ENCODE measurements around the gene BTBD9. TPM values are rescaled to one million over a fixed set of nuclear protein-coding genes. Genes with fewer than 3 reads are reported as not detected.

Gene BTBD9
- total and polyA plus RNA-seq, 2 of the 13 experiments (the other 11 are each of a cell fraction or from before 2014, with no cell fraction given) = 1.2 to 3.0 TPM

DNA sequence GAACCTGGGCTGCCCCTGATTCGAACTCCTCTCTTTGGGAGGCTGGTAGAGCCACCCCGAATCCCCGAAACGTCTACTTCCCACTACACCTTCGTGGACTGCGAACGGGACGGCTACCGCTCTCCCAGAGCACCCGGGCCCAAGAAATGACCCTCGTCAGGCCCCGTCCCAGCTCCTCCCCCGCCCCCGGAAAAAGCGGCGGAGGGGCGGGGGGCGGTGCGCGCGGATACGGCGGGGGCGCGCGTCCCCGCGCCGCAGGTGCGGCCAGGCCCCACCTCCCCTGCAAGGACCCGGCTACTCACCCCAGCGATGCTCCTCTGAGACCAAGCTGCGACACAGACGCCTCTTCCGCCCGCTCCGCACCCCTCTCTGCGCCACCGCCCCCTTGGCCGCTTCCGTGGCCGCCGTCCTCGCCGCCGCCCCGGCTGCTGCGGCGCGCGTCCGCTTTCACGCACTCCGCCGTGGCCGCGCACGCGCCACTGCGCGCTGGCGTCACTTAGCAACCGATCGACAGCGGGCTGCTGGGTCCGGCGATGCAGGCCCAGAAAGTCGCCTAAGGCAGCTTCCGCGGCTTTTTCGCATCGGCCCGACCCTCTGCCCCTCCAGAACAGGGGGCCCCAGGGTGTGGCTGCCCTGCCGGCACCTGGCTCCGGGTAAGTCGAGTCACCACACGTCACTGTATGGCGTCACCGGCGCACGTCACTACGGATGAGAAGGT, at the start of gene BTBD9 (continued):
- TF ChIP-seq THAP9 (CRISPR knock-in tag; IDR thresholded peaks at IDR 0.05; ENCODE audit: borderline replicate concordance) = no peak
- no peak for TF ChIP-seq ZNF605 (CRISPR knock-in tag; IDR thresholded peaks at IDR 0.05)
- TF ChIP-seq NR2F2 (IDR thresholded peaks at IDR 0.05; ENCODE audit: borderline replicate concordance, low read depth) = no peak
- TF ChIP-seq HHEX (CRISPR knock-in tag; IDR thresholded peaks at IDR 0.05) = no peak
- TF ChIP-seq, protein P1, sequence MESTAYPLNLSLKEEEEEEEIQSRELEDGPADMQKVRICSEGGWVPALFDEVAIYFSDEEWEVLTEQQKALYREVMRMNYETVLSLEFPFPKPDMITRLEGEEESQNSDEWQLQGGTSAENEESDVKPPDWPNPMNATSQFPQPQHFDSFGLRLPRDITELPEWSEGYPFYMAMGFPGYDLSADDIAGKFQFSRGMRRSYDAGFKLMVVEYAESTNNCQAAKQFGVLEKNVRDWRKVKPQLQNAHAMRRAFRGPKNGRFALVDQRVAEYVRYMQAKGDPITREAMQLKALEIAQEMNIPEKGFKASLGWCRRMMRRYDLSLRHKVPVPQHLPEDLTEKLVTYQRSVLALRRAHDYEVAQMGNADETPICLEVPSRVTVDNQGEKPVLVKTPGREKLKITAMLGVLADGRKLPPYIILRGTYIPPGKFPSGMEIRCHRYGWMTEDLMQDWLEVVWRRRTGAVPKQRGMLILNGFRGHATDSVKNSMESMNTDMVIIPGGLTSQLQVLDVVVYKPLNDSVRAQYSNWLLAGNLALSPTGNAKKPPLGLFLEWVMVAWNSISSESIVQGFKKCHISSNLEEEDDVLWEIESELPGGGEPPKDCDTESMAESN (CRISPR knock-in tag; conservative IDR thresholded peaks at IDR 0.05) = peak; percentile 87
- 0 out of 2 replicates have a peak, but pooled peaks have one; percentile 64 for TF ChIP-seq ZNF674 (CRISPR knock-in tag; IDR thresholded peaks at IDR 0.05; ENCODE audit: low read depth)
- no peak for TF ChIP-seq PRDM4 (CRISPR knock-in tag; IDR thresholded peaks at IDR 0.05; ENCODE audit: borderline replicate concordance)
- TF ChIP-seq IRF2 (CRISPR knock-in tag; IDR thresholded peaks at IDR 0.05) = peak; percentile 11; the same call in 1 of the 2 replicates
- peak; percentile 96 for TF ChIP-seq HNRNPLL (IDR thresholded peaks at IDR 0.05; ENCODE audit: low read depth, low read length, poor library complexity, severe bottlenecking)
- TF ChIP-seq, protein P2, sequence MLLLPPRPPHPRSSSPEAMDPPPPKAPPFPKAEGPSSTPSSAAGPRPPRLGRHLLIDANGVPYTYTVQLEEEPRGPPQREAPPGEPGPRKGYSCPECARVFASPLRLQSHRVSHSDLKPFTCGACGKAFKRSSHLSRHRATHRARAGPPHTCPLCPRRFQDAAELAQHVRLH (CRISPR knock-in tag; IDR thresholded peaks at IDR 0.05; ENCODE audit: borderline replicate concordance, low read depth) = no peak
- TF ChIP-seq ZSCAN12 (CRISPR knock-in tag; IDR thresholded peaks at IDR 0.05) = 0 out of 2 replicates have a peak, but pooled peaks have one; percentile 4
- TF ChIP-seq SUZ12 (IDR thresholded peaks at IDR 0.05; ENCODE audit: low read depth, low read length) = no peak
- TF ChIP-seq ZC3H13 (CRISPR knock-in tag; IDR thresholded peaks at IDR 0.05) = no peak
- TF ChIP-seq ZNF891 (CRISPR knock-in tag; IDR thresholded peaks at IDR 0.05) = peak; percentile 83; the same call in 1 of the 2 replicates
- TF ChIP-seq KMT2B (CRISPR knock-in tag; IDR thresholded peaks at IDR 0.05) = peak; percentile 74; the same call in 1 of the 2 replicates
- peak; percentile 28; the same call in 1 of the 2 replicates for TF ChIP-seq HDAC1 (CRISPR knock-in tag; IDR thresholded peaks at IDR 0.05)
- peak; percentile 32 for TF ChIP-seq RFX5 (IDR thresholded peaks at IDR 0.05; ENCODE audit: low read depth, low read length)
- peak; percentile 86 for TF ChIP-seq ZFX (CRISPR knock-in tag; IDR thresholded peaks at IDR 0.05; ENCODE audit: low read depth)
- peak; percentile 45 for TF ChIP-seq JARID2 (CRISPR knock-in tag; IDR thresholded peaks at IDR 0.05; ENCODE audit: insufficient replicate concordance)
- TF ChIP-seq PATZ1 (CRISPR knock-in tag; IDR thresholded peaks at IDR 0.05) = peak; percentile 76
